Thyroid gland (tissue), 4 donors: ENCODE results near the gene PKNOX2.

Experiments
- CTCF ChIP-seq, 6 experiments: fragments of 200-600 bp in 3 of 6; fragments of 450-650 bp in 3 of 6; sonication (generic) in 3 of 6; IDR thresholded peaks; one replicate each; pipeline ENCODE4 v1.5.1; 2016 to 2019; ENCODE audit warnings: antibody characterized with exemption in 6 of 6, mild to moderate bottlenecking in 2 of 6, inconsistent platforms in 1 of 6, moderate library complexity in 1 of 6
- POLR2A ChIP-seq, 2 donors: fragments of 450-650 bp; IDR thresholded peaks; one replicate each; pipeline ENCODE4 v1.6.1; 2017; ENCODE audit warnings: antibody characterized with exemption in 2 of 2, mild to moderate bottlenecking in 2 of 2, moderate library complexity in 1 of 2

DNA sequence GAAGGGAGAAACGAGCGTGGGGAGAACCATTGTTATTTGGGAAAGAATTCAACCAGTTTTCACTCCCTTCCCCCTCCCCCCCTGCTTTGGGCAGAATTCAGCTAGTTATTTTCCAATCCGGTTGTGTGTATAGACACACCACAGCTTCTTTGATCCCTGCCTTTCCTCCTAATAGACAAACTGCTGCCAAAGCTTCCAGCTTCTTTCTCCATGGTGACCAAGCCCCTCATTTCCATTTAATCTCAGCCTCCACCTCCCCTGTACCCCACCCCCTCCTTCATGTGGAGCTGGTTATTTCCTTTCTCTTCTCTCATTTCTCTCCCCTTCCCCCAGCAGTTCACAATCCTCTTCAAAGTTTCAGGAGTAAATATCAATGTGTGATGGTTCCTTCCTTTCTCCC lies 24.8 kb upstream of the PKNOX2 start:
- TF ChIP-seq CTCF (IDR thresholded peaks at IDR 0.05) (no peak), POLR2A (IDR thresholded peaks at IDR 0.05) (no peak)
